HepG2 (cell line): ENCODE results near the gene TP53TG5. TPM values are rescaled to one million over a fixed set of nuclear protein-coding genes. Genes with fewer than 3 reads are reported as not detected.

ENCODE experiments used
- ARNTL ChIP-seq: sonication (generic); formaldehyde crosslinking; IDR thresholded peaks from 2 replicates; pipeline ENCODE4 v1.4.0; 2020; ENCODE audit warnings: mild to moderate bottlenecking, missing genetic modification reagents
- ELF1 ChIP-seq: sonication (generic); formaldehyde crosslinking; IDR thresholded peaks from 2 replicates; pipeline ENCODE4 v1.4.0; 2020; ENCODE audit warnings: missing genetic modification reagents
- MED1 ChIP-seq: sonication (generic); formaldehyde crosslinking; IDR thresholded peaks from 2 replicates; pipeline ENCODE4 v1.4.0; 2020; ENCODE audit warnings: missing genetic modification reagents
- NCOA2 ChIP-seq: sonication (generic); formaldehyde crosslinking; IDR thresholded peaks from 2 replicates; pipeline ENCODE4 v1.8.0; 2022; ENCODE audit warnings: inconsistent platforms
- NR2F2 ChIP-seq: IDR thresholded peaks from 2 replicates; pipeline ENCODE4 v1.6.1; 2012; ENCODE audit warnings: low read depth, inconsistent platforms, borderline replicate concordance
- PRDM10 ChIP-seq: sonication (generic); formaldehyde crosslinking; IDR thresholded peaks from 2 replicates; pipeline ENCODE4 v1.4.0; 2020; ENCODE audit warnings: low read depth, missing genetic modification reagents
- SRF ChIP-seq: IDR thresholded peaks from 2 replicates; pipeline ENCODE4 v1.6.1; 2011; ENCODE audit warnings: mild to moderate bottlenecking, low read depth, low read length, moderate library complexity
- STAT5B ChIP-seq: sonication (generic); formaldehyde crosslinking; IDR thresholded peaks from 2 replicates; pipeline ENCODE4 v1.4.0; 2020; ENCODE audit warnings: missing genetic modification reagents
- U2AF2 ChIP-seq: fragments of 200-400 bp; formaldehyde crosslinking; IDR thresholded peaks from 2 replicates; pipeline ENCODE4 v1.6.1; 2017; ENCODE audit warnings: low read depth, mild to moderate bottlenecking, low read length
- ZNF121 ChIP-seq: sonication (generic); formaldehyde crosslinking; IDR thresholded peaks from 2 replicates; pipeline ENCODE4 v1.5.0; 2020; ENCODE audit warnings: mild to moderate bottlenecking, missing genetic modification reagents
- ZNF143 ChIP-seq: sonication (generic); formaldehyde crosslinking; IDR thresholded peaks from 2 replicates; pipeline ENCODE4 v1.4.0; 2020; ENCODE audit warnings: missing genetic modification reagents
- ZNF280B ChIP-seq: sonication (generic); formaldehyde crosslinking; IDR thresholded peaks from 2 replicates; pipeline ENCODE4 v1.5.0; 2020; ENCODE audit warnings: missing genetic modification reagents, mild to moderate bottlenecking, borderline replicate concordance
- ZNF589 ChIP-seq: sonication (generic); formaldehyde crosslinking; conservative IDR thresholded peaks from 2 replicates; pipeline ENCODE4 v1.8.0; 2022; ENCODE audit warnings: mild to moderate bottlenecking, moderate library complexity, missing genetic modification reagents
- ZNF800 ChIP-seq: sonication (generic); formaldehyde crosslinking; IDR thresholded peaks from 2 replicates; pipeline ENCODE4 v1.4.0; 2020; ENCODE audit warnings: missing genetic modification reagents
- polyA plus RNA-seq, 8 experiments: library from polyadenylated mRNA; depleted of rRNA in 3 of 8; stranded (reverse) in 7 of 8; unstranded in 1 of 8; fragments of >200 nt; fragmentation: Illumina TruSeq in 4 of 8; extraction: Trizol in 4 of 8; gene quantifications; 2 replicates each; pipeline versions ENCODE4 v1.2.1 to v1.2.3, GENCODE V29; 2011 to 2016; ENCODE audit warnings: low read depth in 4 of 8, missing spikeins in 1 of 8, mixed read lengths in 1 of 8; ENCODE audit not compliant: insufficient read depth in 1 of 8
- total RNA-seq, 5 experiments: library from RNA; depleted of rRNA; stranded (reverse); fragments of >200 nt; fragmentation: Illumina TruSeq; extraction: Trizol; gene quantifications; 2 replicates each; pipeline ENCODE4 v1.2.3, GENCODE V29; 2016; ENCODE audit warnings: low read depth in 1 of 5
- TF ChIP-seq, protein P1 (sequence below), 2 experiments: IDR thresholded peaks; 2 replicates each; pipeline ENCODE4 v1.6.1; 2011 to 2012; ENCODE audit warnings: low read length in 2 of 2, borderline replicate concordance in 1 of 2, low read depth in 1 of 2, mild to moderate bottlenecking in 1 of 2, moderate library complexity in 1 of 2
- TF ChIP-seq, protein P2 (sequence below): sonication (generic); formaldehyde crosslinking; IDR thresholded peaks from 2 replicates; pipeline ENCODE4 v1.8.1; 2023; ENCODE audit warnings: missing genetic modification reagents, inconsistent platforms, borderline replicate concordance

Gene TP53TG5
- total and polyA plus RNA-seq, 2 of the 13 experiments (the other 11 are each of a cell fraction or from before 2014, with no cell fraction given): 0.11 TPM; not detected in 1

DNA sequence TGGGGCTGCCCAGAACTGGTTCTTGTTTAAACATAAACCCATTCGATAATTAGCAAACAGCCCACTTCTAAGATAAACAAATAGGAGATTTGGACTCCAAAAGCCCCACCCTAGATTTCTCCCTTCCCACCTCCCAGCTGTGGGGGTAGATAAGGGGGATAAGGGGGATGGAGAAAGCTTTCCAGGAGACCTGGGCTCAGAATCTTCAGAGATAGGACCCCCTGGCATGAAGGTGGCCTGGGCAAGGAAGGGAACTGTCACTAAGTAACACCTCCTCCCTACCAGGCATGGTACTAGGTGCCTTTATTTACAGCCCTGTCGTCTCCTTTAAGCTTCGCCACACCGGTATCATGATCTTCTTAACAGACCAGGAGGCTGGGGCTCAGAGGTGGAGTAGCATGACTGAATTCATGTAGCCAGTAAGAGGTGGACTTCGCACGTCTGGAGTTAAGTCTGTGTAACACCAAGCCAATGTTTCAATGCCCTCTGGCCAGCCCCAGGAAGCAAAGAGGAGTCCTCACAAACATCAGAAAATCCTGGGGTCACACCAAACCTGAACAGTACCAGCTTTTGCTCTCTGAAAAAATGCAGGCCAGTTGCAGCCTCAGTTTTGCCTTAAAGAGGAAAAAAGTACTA is 34.5 kb downstream of the TP53TG5 start (continued):
- TF ChIP-seq, protein P1, sequence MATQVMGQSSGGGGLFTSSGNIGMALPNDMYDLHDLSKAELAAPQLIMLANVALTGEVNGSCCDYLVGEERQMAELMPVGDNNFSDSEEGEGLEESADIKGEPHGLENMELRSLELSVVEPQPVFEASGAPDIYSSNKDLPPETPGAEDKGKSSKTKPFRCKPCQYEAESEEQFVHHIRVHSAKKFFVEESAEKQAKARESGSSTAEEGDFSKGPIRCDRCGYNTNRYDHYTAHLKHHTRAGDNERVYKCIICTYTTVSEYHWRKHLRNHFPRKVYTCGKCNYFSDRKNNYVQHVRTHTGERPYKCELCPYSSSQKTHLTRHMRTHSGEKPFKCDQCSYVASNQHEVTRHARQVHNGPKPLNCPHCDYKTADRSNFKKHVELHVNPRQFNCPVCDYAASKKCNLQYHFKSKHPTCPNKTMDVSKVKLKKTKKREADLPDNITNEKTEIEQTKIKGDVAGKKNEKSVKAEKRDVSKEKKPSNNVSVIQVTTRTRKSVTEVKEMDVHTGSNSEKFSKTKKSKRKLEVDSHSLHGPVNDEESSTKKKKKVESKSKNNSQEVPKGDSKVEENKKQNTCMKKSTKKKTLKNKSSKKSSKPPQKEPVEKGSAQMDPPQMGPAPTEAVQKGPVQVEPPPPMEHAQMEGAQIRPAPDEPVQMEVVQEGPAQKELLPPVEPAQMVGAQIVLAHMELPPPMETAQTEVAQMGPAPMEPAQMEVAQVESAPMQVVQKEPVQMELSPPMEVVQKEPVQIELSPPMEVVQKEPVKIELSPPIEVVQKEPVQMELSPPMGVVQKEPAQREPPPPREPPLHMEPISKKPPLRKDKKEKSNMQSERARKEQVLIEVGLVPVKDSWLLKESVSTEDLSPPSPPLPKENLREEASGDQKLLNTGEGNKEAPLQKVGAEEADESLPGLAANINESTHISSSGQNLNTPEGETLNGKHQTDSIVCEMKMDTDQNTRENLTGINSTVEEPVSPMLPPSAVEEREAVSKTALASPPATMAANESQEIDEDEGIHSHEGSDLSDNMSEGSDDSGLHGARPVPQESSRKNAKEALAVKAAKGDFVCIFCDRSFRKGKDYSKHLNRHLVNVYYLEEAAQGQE (IDR thresholded peaks at IDR 0.05; ENCODE audit: borderline replicate concordance in 1 of 2, low read depth in 1 of 2, low read length in 2 of 2): no peak
- TF ChIP-seq MED1 (CRISPR knock-in tag): no peak; the same call in 1 of the 2 replicates
- no peak for TF ChIP-seq ZNF800 (CRISPR knock-in tag)
- TF ChIP-seq ZNF143 (CRISPR knock-in tag): no peak; the same call in 1 of the 2 replicates
- no peak for TF ChIP-seq NR2F2
- TF ChIP-seq NCOA2 (CRISPR knock-in tag): no peak; the same call in 1 of the 2 replicates
- no peak for TF ChIP-seq ELF1 (CRISPR knock-in tag)
- no peak for TF ChIP-seq ZNF589 (CRISPR knock-in tag)
- TF ChIP-seq, protein P2, sequence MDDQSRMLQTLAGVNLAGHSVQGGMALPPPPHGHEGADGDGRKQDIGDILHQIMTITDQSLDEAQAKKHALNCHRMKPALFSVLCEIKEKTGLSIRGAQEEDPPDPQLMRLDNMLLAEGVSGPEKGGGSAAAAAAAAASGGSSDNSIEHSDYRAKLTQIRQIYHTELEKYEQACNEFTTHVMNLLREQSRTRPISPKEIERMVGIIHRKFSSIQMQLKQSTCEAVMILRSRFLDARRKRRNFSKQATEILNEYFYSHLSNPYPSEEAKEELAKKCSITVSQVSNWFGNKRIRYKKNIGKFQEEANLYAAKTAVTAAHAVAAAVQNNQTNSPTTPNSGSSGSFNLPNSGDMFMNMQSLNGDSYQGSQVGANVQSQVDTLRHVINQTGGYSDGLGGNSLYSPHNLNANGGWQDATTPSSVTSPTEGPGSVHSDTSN (CRISPR knock-in tag): no peak
- no peak for TF ChIP-seq ZNF280B (CRISPR knock-in tag)
- no peak for TF ChIP-seq STAT5B
- no peak for TF ChIP-seq SRF
- TF ChIP-seq U2AF2: no peak
- TF ChIP-seq ARNTL (CRISPR knock-in tag): no peak; the same call in 1 of the 2 replicates
- TF ChIP-seq PRDM10 (CRISPR knock-in tag): no peak; the same call in 1 of the 2 replicates
- TF ChIP-seq ZNF121 (CRISPR knock-in tag): no peak
